Measurements from ENCODE around the gene ESYT3. TPM values are rescaled to one million over a fixed set of nuclear protein-coding genes. Genes with fewer than 3 reads are reported as not detected.
A peak's percentile ranks its signal among the peaks of the same experiment; 100 is the strongest.
"Not testable (repeated sequence)": the region's sequence is repeated elsewhere in the genome, so short reads cannot be mapped to it uniquely, and the experiment has no call there.

ESYT3 gene
- polyA plus RNA-seq, 12 donors = 10.4 to 31.0 (median 19.5) TPM; not detected in 1

GRCh38 chr3:138407236-138407907 is 27.0 kb upstream of the ESYT3 start:
- DNase-seq = no peak

GRCh38 chr3:138408751-138409570 is 25.5 kb upstream of the ESYT3 start:
- no peak for DNase-seq

DNA sequence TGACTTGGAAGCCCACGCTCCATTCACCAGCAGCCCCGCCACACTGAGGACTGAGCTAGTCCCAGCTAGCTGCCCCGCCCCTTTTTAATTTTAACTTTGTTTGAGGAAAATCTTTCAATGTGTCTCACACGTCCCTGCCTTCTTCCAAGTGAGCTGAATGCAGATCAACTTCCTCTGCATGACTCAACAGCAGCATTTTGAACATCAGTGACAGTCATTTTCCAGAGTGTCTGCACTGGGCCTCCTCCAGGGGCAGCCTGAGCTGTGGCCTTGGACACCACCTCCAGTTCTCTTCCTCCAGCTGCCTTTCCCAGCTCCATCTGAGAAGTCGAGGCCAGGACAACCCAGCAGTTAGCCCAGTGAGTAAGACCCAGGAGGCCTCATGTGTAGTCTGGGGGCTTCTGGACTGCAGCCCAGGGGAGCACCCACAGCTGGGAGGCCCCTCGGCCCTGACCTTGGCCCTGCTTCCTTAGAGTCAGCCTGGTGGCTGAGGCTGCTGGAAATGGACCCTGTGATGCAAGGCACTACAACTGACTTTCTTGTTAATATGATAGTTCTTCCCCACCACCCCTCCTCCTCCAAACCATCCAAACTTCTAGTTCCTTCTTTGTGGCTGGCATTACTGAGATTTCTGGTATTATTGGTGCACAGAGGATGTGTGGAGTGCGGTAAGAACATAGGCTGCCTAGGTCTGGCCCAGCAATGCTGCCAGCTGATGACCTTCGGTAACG is 21.4 kb upstream of the ESYT3 start:
- DNase-seq = no peak

- DNase-seq = not testable (repeated sequence)
Observed at GRCh38 chr3:138416236-138416635, 18.2 kb upstream of the ESYT3 start.

GRCh38 chr3:138417559-138417982 is 16.8 kb upstream of the ESYT3 start:
- DNase-seq = peak; percentile 79

- no peak for DNase-seq
Observed at GRCh38 chr3:138418601-138419206, 15.7 kb upstream of the ESYT3 start.

DNA sequence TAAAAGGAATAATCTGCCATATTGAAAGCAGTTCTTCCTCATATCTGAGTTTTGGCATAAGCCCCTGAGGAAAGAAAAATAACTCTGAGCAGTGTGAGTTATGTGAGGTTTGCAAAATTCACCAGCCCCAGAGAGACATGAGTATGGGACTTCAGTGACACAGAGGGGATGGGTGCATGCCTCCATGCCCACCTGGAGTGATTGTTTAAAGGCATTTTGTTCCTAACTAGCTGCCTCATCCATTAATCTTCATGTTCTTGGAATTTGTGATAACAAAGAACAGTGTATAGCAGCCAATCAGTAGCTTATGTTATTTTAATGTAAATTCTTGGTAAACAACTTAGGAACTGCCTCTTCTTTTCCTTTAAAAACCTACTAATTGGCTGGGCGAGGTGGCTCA is 11.1 kb upstream of the ESYT3 start:
- DNase-seq = no peak

- no peak for DNase-seq
Observed at GRCh38 chr3:138424323-138424722, 10.1 kb upstream of the ESYT3 start.

- DNase-seq = no peak
Observed at GRCh38 chr3:138426211-138426610, 8.2 kb upstream of the ESYT3 start.

GRCh38 chr3:138426754-138427153 is 7.7 kb upstream of the ESYT3 start:
- not testable (repeated sequence) for DNase-seq

DNA sequence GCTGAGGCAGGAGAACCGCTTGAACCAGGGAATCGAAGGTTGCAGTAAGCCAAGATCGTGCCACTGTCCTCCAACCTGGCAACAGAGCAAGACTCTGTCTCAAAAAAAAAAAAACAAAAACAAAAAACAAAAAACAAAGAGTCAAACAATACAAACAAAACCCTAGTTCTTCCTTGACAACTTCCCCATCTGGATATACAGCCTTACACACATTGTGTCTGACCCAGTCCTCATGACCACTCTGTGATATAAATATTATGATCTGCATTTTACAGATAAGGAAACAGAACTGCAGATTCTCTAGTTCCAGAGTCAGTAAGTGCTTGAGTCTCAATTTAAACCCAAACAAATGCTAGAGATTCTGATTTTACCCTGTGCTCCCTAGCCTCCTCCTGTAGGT is 4.8 kb upstream of the ESYT3 start:
- no peak for DNase-seq

GRCh38 chr3:138432576-138433240 is 1.7 kb upstream of the ESYT3 start:
- DNase-seq = no peak

DNA sequence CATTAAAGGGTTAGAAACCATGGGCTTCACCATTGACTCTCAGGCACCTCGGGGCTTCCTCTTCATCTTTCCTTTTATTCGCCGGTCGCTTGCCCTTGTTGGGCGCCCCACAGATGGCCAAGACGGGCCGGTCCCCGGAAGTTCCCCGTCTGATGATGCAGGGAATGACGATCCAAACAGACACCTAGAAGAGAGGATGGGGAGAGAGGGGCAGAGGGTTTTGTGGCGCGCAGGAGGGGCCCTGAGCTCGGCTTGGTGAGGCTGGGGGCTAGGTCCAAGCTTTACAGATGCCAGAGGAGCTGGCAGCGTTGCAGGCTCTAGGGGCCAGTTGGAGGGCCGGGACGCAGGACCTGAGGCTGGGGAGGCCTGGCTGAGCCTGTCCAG is 532 bp upstream of the ESYT3 start:
- DNase-seq = no peak

DNA sequence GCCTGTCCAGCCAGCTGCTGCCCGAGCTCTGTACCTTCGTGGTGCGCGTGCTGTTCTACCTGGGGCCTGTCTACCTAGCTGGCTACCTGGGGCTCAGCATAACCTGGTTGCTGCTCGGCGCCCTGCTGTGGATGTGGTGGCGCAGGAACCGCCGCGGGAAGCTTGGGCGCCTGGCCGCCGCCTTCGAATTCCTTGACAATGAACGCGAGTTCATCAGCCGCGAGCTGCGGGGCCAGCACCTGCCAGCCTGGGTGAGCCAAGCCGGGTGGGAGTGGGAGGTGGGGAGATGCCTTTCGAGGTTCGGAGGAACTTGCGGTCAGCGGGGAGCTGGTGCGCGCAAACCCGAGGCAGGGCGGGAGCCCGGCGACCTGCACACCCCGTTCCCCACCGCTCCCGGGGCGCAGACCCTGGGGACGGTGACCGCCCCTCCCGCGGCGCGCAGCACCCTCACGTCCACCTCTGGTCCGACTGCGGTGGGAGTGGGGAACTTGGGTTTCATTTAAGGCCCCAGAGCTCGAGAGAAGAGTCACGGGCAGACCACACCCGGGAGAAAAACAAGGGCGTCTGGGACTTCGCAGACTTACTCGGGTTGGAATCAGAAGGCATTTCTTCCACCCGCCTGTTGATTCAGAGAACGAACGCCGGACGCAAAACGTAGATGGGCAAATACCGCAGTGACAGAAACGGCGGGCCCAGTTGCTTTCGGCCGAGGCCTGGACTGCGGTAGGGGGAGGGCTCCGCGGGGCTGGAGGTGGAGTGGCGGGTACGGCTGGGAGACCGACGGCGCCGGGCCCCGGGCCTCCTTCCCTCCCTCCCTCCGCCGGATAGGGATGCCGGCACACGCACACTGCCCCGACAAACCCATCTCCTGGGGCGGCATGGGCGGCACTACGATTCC is 708 bp downstream of the ESYT3 start:
- DNase-seq = no peak

- DNase-seq = no peak
Observed at GRCh38 chr3:138435840-138436239, 1.4 kb downstream of the ESYT3 start.

- DNase-seq = no peak
Observed at GRCh38 chr3:138437281-138437680, 2.9 kb downstream of the ESYT3 start.

- no peak for DNase-seq
Observed at GRCh38 chr3:138438896-138439295, 4.5 kb downstream of the ESYT3 start.

DNA sequence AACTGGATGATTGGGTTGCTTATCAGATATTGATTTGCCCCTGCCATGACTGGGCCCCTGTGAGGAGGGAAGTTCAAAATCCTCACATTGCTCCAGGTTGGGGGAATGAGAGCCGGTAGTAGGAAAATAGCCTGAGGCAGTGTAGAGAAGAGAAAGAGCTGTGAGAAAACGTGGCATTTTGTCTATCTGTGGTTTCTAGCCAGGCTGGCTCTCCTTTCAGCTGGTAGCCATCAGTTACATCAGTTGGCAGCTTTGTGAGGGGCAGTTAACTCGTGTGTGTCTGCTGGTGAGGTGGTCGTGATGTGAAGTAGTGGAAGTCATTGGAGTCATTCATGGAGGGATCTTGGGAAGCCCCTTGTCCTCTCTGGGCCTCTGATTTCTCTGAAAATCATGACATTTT is 5.2 kb downstream of the ESYT3 start:
- no peak for DNase-seq

DNA sequence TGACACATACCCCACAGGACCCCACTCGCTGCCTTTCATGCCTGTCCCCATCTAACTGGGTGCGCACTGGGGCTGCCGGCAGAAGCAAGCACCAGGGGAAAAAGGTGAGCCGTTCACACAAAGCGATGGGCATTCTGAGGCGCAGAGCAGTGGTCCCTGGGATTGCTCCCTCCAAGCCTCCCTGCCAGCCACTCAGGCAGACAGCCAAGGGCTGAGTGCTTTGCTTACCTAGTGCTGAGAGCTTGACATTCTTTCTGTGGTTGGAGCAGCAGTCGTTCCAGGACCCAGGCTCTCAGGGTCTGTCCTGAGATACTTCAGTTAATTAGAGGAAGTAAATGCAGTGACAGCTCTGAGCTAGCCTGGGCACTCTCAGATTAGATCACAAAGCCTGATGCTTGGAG is 5.7 kb downstream of the ESYT3 start:
- no peak for DNase-seq

DNA sequence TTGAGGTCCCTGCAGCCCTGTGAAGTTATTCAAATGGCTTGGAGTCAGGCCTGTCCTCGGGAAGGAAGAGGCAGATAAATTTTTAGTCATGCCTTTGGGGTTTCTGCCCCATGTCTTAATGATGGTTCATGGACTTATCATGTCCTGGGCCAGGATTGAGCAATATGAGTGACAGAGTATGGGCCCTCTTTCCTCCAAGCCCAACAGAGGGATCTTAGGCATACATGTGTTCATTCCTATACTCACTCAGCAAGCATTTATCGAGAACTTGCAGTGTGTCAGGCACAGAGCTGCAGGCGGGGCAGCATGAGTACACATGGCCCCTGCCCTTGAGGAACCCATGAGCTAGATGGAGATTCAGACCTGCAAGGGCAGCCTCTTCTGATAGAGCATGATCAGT is 6.2 kb downstream of the ESYT3 start:
- no peak for DNase-seq

DNA sequence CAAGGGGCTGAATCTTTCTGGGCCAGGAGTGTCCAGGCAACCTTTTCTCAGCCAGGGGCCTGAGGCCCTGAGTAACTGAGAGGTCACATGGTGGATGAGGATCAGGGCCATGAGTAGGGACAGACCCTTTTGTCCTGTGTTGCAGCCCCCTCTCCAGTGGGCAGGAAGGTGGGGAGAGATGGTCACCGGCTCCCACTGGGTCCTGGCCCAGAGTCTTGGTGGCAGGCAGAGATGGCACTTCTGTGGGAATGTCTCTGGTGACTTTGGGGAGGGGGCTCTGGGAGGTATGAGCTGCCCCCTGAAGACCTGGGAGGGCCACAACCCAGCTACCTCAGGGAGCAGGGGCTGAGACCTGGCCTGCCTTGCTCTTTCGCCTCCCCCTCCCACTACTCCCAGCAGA is 6.8 kb downstream of the ESYT3 start:
- DNase-seq = no peak
